ENCODE data around the gene PARP9.

The PARP9 gene

DNA sequence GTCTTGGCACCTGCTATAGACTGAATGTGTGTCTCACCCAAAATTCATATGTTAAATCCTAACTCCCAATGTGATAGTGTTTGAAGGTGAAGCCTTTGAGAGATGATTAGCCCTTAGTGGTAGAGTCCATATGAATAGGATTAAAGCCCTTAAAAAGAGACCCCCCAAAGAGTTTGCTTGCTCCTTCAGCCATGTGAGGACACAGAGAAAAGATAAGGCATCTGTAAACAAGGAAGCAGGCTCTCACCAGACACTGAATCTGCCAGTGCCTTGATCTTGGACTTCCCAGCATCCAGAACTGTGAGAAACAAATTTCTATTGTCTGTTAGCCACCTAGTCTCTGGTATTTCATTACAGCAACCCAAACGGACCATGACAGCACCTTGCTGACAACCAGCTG, 65.9 kb downstream of the PARP9 start:
- Histone ChIP-seq H3K9ac (no peak overlapping the region), H3K79me2 (peaks cover 51% of the 10 kb centered on the region), H3K27me3 (ENCODE audit: control insufficient read depth, insufficient read depth, low read length) (no peaks in the 10 kb centered on the region), H2AFZ (no peak overlapping the region), H3K4me1 (peaks cover 10% of the 10 kb centered on the region), H3K4me3 (ENCODE audit: low read depth, low read length) (no peak overlapping the region), H3K9me3 (ENCODE audit: control insufficient read depth, low read length) (no peaks in the 10 kb centered on the region), H3K4me2 (ENCODE audit: low read length) (no peak overlapping the region), H3K27ac (no peak overlapping the region), H3K36me3 (ENCODE audit: control insufficient read depth, insufficient read depth, low read length) (no peaks in the 10 kb centered on the region)
- TF ChIP-seq, protein P1, sequence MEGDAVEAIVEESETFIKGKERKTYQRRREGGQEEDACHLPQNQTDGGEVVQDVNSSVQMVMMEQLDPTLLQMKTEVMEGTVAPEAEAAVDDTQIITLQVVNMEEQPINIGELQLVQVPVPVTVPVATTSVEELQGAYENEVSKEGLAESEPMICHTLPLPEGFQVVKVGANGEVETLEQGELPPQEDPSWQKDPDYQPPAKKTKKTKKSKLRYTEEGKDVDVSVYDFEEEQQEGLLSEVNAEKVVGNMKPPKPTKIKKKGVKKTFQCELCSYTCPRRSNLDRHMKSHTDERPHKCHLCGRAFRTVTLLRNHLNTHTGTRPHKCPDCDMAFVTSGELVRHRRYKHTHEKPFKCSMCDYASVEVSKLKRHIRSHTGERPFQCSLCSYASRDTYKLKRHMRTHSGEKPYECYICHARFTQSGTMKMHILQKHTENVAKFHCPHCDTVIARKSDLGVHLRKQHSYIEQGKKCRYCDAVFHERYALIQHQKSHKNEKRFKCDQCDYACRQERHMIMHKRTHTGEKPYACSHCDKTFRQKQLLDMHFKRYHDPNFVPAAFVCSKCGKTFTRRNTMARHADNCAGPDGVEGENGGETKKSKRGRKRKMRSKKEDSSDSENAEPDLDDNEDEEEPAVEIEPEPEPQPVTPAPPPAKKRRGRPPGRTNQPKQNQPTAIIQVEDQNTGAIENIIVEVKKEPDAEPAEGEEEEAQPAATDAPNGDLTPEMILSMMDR (IDR thresholded peaks at IDR 0.05): no peak

DNA sequence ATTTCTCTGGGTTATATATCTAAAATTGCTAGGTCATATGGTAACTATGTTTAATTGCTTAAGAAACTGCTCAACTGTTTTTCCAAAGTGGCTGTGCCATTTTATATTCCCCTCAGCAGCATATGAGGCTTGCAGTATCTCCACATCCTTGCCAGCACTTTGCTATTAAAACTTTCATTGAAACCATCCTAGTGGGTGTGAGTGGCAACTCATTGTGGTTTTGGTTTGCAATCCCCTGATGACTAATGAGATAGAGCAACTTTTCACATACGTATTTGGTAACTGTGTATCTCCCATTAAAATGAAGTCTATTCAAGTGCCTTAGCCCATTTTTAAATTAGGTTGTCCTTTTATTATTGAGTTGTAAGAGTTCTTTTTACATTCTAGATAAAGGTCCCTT, 66.7 kb downstream of the PARP9 start:
- H3K4me2 ChIP-seq (ENCODE audit: low read length): no peak overlapping the region
- TF ChIP-seq, protein P1 (IDR thresholded peaks at IDR 0.05): no peak
- H3K27me3 ChIP-seq (ENCODE audit: control insufficient read depth, insufficient read depth, low read length): no peaks in the 10 kb centered on the region
- H3K4me3 ChIP-seq (ENCODE audit: low read depth, low read length): no peak overlapping the region
- no peaks in the 10 kb centered on the region for H3K9me3 ChIP-seq (ENCODE audit: control insufficient read depth, low read length)
- no peak overlapping the region for H3K9ac ChIP-seq
- peaks cover 7% of the 10 kb centered on the region for H3K4me1 ChIP-seq
- H2AFZ ChIP-seq: no peak overlapping the region
- H3K79me2 ChIP-seq: peaks cover 47% of the 10 kb centered on the region
- no peaks in the 10 kb centered on the region for H3K36me3 ChIP-seq (ENCODE audit: control insufficient read depth, insufficient read depth, low read length)
- no peak overlapping the region for H3K27ac ChIP-seq

DNA sequence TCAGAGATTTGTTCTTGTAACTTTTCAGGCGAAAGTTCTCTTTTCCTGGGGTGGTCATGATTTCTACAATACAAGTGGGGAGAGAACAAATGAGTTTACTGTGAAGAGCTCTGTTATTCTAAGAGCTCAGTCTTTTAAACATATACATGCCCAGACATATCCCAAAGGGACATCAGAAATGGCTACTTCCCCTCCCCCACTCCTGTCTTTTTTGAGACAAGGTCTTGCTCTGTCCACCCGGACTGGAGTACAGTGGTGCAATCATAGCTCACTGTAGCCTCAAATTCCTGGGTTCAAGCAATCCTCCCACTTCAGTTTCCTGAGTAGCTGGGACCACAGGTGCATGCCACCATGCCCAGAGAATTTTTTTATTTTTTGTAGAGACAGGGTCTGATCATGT, 67.6 kb downstream of the PARP9 start:
- Histone ChIP-seq H3K79me2 (peaks cover 41% of the 10 kb centered on the region), H3K27ac (no peak overlapping the region), H3K4me3 (ENCODE audit: low read depth, low read length) (no peak overlapping the region), H3K36me3 (ENCODE audit: control insufficient read depth, insufficient read depth, low read length) (no peaks in the 10 kb centered on the region), H3K27me3 (ENCODE audit: control insufficient read depth, insufficient read depth, low read length) (no peaks in the 10 kb centered on the region), H3K9ac (no peak overlapping the region), H3K4me2 (ENCODE audit: low read length) (no peak overlapping the region), H2AFZ (no peak overlapping the region), H3K4me1 (no peaks in the 10 kb centered on the region), H3K9me3 (ENCODE audit: control insufficient read depth, low read length) (no peaks in the 10 kb centered on the region)
- TF ChIP-seq, protein P1 (IDR thresholded peaks at IDR 0.05): no peak

DNA sequence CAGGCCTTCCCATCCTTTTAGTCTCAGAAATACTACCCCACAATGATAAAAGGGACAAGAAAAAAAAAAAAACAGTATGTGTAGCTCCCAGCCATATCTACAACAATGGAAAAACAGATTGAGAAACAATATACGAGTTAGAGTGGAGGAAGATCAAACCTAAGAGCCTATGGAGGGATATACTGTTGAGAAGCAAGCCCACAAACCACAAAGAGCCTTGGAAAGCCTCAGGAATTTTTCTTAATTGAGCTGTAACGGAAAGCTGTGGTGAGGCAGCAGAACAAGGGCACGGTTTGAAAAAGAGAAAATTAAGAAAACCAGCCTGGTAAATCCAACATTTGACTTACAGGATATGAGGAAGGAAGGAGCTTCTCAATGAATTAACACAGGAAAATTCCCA, 70.8 kb downstream of the PARP9 start:
- Histone ChIP-seq H3K36me3 (ENCODE audit: control insufficient read depth, insufficient read depth, low read length) (no peaks in the 10 kb centered on the region), H3K27me3 (ENCODE audit: control insufficient read depth, insufficient read depth, low read length) (no peaks in the 10 kb centered on the region), H3K4me3 (ENCODE audit: low read depth, low read length) (no peak overlapping the region), H2AFZ (no peak overlapping the region), H3K9ac (no peak overlapping the region), H3K4me1 (peaks cover 10% of the 10 kb centered on the region), H3K9me3 (ENCODE audit: control insufficient read depth, low read length) (no peaks in the 10 kb centered on the region), H3K79me2 (peaks cover 28% of the 10 kb centered on the region), H3K4me2 (ENCODE audit: low read length) (no peak overlapping the region), H3K27ac (no peak overlapping the region)
- TF ChIP-seq, protein P1 (IDR thresholded peaks at IDR 0.05): no peak

DNA sequence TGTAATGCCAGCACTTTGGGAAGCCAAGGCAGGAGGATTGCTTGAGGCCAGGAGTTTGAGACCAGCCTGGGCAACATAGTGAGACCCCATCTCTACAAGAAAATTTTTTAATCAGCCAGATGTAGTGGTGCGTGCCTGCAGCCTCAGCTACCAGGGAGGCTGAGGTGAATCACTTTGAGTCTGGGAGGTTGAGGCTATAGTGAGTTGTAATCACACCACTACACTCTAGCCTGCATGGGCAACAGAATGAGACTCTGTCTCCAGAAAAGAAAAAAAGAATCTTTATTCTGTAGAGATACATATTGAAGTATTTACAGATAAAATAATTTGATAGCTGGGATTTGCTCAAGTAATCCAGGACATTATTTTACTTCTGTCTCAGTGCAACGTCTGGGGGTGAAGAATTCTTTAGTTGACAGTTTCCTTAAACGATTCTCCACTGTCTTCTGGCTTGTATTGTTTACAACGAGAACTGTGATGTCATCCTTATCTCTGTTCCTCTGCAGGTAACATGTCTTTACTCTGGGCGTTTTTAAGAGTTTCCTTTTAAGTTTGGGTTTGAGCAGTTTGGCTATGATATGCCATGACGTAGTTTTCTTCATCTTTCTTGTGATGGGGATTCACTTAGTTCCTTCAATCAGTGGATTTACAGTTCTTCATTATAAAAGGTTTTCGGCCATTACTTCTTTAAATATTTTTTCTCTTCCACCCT, 75.7 kb downstream of the PARP9 start:
- Histone ChIP-seq H3K9me3 (ENCODE audit: control insufficient read depth, low read length) (no peaks in the 10 kb centered on the region), H3K9ac (no peak overlapping the region), H3K4me3 (ENCODE audit: low read depth, low read length) (no peak overlapping the region), H3K27me3 (ENCODE audit: control insufficient read depth, insufficient read depth, low read length) (no peaks in the 10 kb centered on the region), H3K4me2 (ENCODE audit: low read length) (no peak overlapping the region), H3K27ac (no peak overlapping the region), H3K4me1 (peaks cover 10% of the 10 kb centered on the region), H2AFZ (no peak overlapping the region), H3K79me2 (peaks cover 26% of the 10 kb centered on the region), H3K36me3 (ENCODE audit: control insufficient read depth, insufficient read depth, low read length) (no peaks in the 10 kb centered on the region)
- TF ChIP-seq, protein P1 (IDR thresholded peaks at IDR 0.05): no peak

Data from parathyroid adenoma (tissue), 2 donors.